ENCODE results near the gene CHD8. TPM values are rescaled to one million over a fixed set of nuclear protein-coding genes. Genes with fewer than 3 reads are reported as not detected.
"Not testable (repeated sequence)": the region's sequence is repeated elsewhere in the genome, so short reads cannot be mapped to it uniquely, and the experiment has no call there.

Gene CHD8
- polyA plus RNA-seq, 3 donors: 8.2 to 34.2 (median 15.1) TPM

GRCh38 chr14:21379338-21379737, 76.6 kb downstream of the CHD8 start:
- peaks cover 17% of the 10 kb centered on the region for H3K4me1 Mint-ChIP-seq

GRCh38 chr14:21373980-21374379, 81.9 kb downstream of the CHD8 start:
- Histone ChIP-seq H4K20me1 (ENCODE audit: insufficient read depth, low read length) (peaks cover 30% of the 10 kb centered on the region), H3K4me1 (ENCODE audit: control insufficient read depth in 1 of 2, insufficient read depth in 2 of 2, low read length in 2 of 2) (no peaks in the 10 kb centered on the region), H3K9ac (ENCODE audit: insufficient read depth, low read length, poor library complexity, severe bottlenecking) (no peak overlapping the region), H2AFZ (ENCODE audit: insufficient read depth, low read depth, low read length, poor library complexity, severe bottlenecking) (no peak overlapping the region), H3K27ac (ENCODE audit: low read depth in 1 of 2, low read length in 2 of 2) (no peak overlapping the region), H3K36me3 (replicated peaks in 1 of 2; ENCODE audit: control insufficient read depth in 1 of 2, insufficient read depth in 2 of 2, low read length in 2 of 2) (peaks cover 35 to 81% of the 10 kb centered on the region in 2 donors), H3K27me3 (ENCODE audit: control insufficient read depth in 2 of 2, insufficient read depth in 2 of 2, low read length in 2 of 2) (no peaks in the 10 kb centered on the region), H3K4me3 (replicated peaks in 1 of 3; ENCODE audit: low read depth in 2 of 3, low read length in 3 of 3) (no peak overlapping the region), H3K4me2 (replicated peaks; ENCODE audit: extremely low read depth, low read length, poor library complexity, severe bottlenecking) (no peak overlapping the region), H3K9me3 (replicated peaks in 1 of 2; ENCODE audit: control insufficient read depth in 1 of 2, insufficient read depth in 1 of 2, low read length in 2 of 2) (no peaks in the 10 kb centered on the region), H3K79me2 (ENCODE audit: insufficient read depth, low read length) (peaks cover 63% of the 10 kb centered on the region)
- no peak for DNase-seq
- Mint-ChIP-seq H3K36me3 (peaks cover 40 to 65% of the 10 kb centered on the region in 2 donors), H3K9me3 (no peaks in the 10 kb centered on the region), H3K4me3 (no peak overlapping the region), H3K27me3 (ENCODE audit: low read depth in 3 of 3) (peaks cover 0 to 1% (median 0%) of the 10 kb centered on the region in 3 donors), H3K4me1 (no peaks in the 10 kb centered on the region), H3K27ac (no peak overlapping the region)
- TF ChIP-seq CTCF (IDR thresholded peaks at IDR 0.05): no peak
- intact Hi-C loops (cut with micrococcal nuclease): no loop called here
- no CpG with 5 or more reads among the region's 1 CpG for WGBS (ENCODE audit: insufficient coverage)

More at GRCh38 chr14:21379338-21379737, 76.6 kb downstream of the CHD8 start:
- Histone ChIP-seq H3K9me3 (replicated peaks in 1 of 2; ENCODE audit: control insufficient read depth in 1 of 2, insufficient read depth in 1 of 2, low read length in 2 of 2) (no peaks in the 10 kb centered on the region), H3K4me3 (replicated peaks in 1 of 3; ENCODE audit: low read depth in 2 of 3, low read length in 3 of 3) (no peak overlapping the region), H3K27me3 (ENCODE audit: control insufficient read depth in 2 of 2, insufficient read depth in 2 of 2, low read length in 2 of 2) (no peaks in the 10 kb centered on the region), H3K4me2 (replicated peaks; ENCODE audit: extremely low read depth, low read length, poor library complexity, severe bottlenecking) (no peak overlapping the region), H2AFZ (ENCODE audit: insufficient read depth, low read depth, low read length, poor library complexity, severe bottlenecking) (no peak overlapping the region), H3K36me3 (replicated peaks in 1 of 2; ENCODE audit: control insufficient read depth in 1 of 2, insufficient read depth in 2 of 2, low read length in 2 of 2) (peaks cover 2 to 32% of the 10 kb centered on the region in 2 donors), H3K4me1 (ENCODE audit: control insufficient read depth in 1 of 2, insufficient read depth in 2 of 2, low read length in 2 of 2) (peaks cover 8 to 15% of the 10 kb centered on the region in 2 donors), H3K27ac (ENCODE audit: low read depth in 1 of 2, low read length in 2 of 2) (no peak overlapping the region), H3K79me2 (ENCODE audit: insufficient read depth, low read length) (peaks cover 95% of the 10 kb centered on the region), H4K20me1 (ENCODE audit: insufficient read depth, low read length) (peaks cover 36% of the 10 kb centered on the region), H3K9ac (ENCODE audit: insufficient read depth, low read length, poor library complexity, severe bottlenecking) (no peak overlapping the region)
- no peak overlapping the region for H3K4me3 Mint-ChIP-seq
- H3K9me3 Mint-ChIP-seq: peaks cover 0 to 2% (median 0%) of the 10 kb centered on the region in 7 donors
- no CpG with 5 or more reads among the region's 6 CpGs for WGBS (ENCODE audit: insufficient coverage)
- intact Hi-C loops (cut with micrococcal nuclease): no loop called here
- H3K27me3 Mint-ChIP-seq (ENCODE audit: low read depth in 3 of 3): no peaks in the 10 kb centered on the region
- DNase-seq: no peak
- H3K27ac Mint-ChIP-seq: peak overlapping the region in 1 of 7 donors; percentile 30
- TF ChIP-seq CTCF (IDR thresholded peaks at IDR 0.05): no peak
- peaks cover 12 to 25% of the 10 kb centered on the region in 2 donors for H3K36me3 Mint-ChIP-seq

DNA sequence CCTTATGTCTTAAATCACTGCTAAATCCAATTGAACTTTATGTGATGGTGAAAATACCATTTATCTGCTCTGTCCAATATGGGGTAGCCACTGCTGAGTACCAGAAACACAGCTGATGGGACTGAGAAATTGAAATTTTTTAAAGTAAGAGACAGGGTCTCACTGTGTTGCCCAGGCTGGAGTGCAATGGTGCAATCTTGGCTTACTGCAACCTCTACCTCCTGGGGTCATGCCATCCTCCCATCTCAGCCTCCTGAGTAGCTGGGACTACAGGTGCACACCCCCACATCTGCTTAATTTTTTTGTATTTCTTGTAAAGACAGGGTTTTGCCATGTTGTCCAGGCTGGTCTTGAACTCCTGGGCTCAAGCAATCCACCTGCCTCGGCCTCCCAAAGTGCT, 83.1 kb downstream of the CHD8 start:
- Histone ChIP-seq H4K20me1 (ENCODE audit: insufficient read depth, low read length) (peaks cover 28% of the 10 kb centered on the region), H3K79me2 (ENCODE audit: insufficient read depth, low read length) (peaks cover 52% of the 10 kb centered on the region), H3K36me3 (replicated peaks in 1 of 2; ENCODE audit: control insufficient read depth in 1 of 2, insufficient read depth in 2 of 2, low read length in 2 of 2) (peaks cover 47 to 85% of the 10 kb centered on the region in 2 donors)
- H3K4me3 ChIP-seq (replicated peaks in 1 of 3; ENCODE audit: low read depth in 2 of 3, low read length in 3 of 3); H3K27me3 Mint-ChIP-seq (ENCODE audit: low read depth in 3 of 3); intact Hi-C loops (cut with micrococcal nuclease); H3K9ac ChIP-seq (ENCODE audit: insufficient read depth, low read length, poor library complexity, severe bottlenecking); H3K9me3 Mint-ChIP-seq; H3K4me3 Mint-ChIP-seq; H3K4me1 ChIP-seq (ENCODE audit: control insufficient read depth in 1 of 2, insufficient read depth in 2 of 2, low read length in 2 of 2); H3K27me3 ChIP-seq (ENCODE audit: control insufficient read depth in 2 of 2, insufficient read depth in 2 of 2, low read length in 2 of 2); H2AFZ ChIP-seq (ENCODE audit: insufficient read depth, low read depth, low read length, poor library complexity, severe bottlenecking); H3K4me2 ChIP-seq (replicated peaks; ENCODE audit: extremely low read depth, low read length, poor library complexity, severe bottlenecking); DNase-seq; H3K4me1 Mint-ChIP-seq; H3K9me3 ChIP-seq (replicated peaks in 1 of 2; ENCODE audit: control insufficient read depth in 1 of 2, insufficient read depth in 1 of 2, low read length in 2 of 2); H3K27ac ChIP-seq (ENCODE audit: low read depth in 1 of 2, low read length in 2 of 2): not testable (repeated sequence)
- WGBS (ENCODE audit: insufficient coverage): 100% methylated on average over 1 of the region's 1 CpG
- peak overlapping the region in 1 of 7 donors; percentile 30 for H3K27ac Mint-ChIP-seq
- peaks cover 50 to 73% of the 10 kb centered on the region in 2 donors for H3K36me3 Mint-ChIP-seq

Data from CD14-positive monocyte (primary cell).